ENCODE measurements around the gene NDUFA9. TPM values are rescaled to one million over a fixed set of nuclear protein-coding genes. Genes with fewer than 3 reads are reported as not detected.

Gene NDUFA9
- total and polyA plus RNA-seq, 4 donors, result 18.0 to 56.3 (median 45.4) TPM

GRCh38 chr12:4621511-4621910, 27.4 kb upstream of the NDUFA9 start:
- Histone ChIP-seq H3K4me3 (ENCODE audit: low read length in 2 of 2) (no peak overlapping the region), H3K9me3 (ENCODE audit: control insufficient read depth, low read length) (no peaks in the 10 kb centered on the region), H3K27ac (ENCODE audit: low read depth in 1 of 2, low read length in 2 of 2) (no peak overlapping the region), H3K27me3 (ENCODE audit: control insufficient read depth in 1 of 2, insufficient read depth in 2 of 2, low read length in 1 of 2) (no peaks in the 10 kb centered on the region), H3K36me3 (ENCODE audit: control insufficient read depth in 1 of 2, insufficient read depth in 2 of 2, low read length in 1 of 2) (no peaks in the 10 kb centered on the region), H3K4me1 (ENCODE audit: control insufficient read depth in 1 of 2, insufficient read depth in 2 of 2, low read length in 2 of 2) (no peaks in the 10 kb centered on the region)
- intact Hi-C loops (cut with DNase I), result no loop called here
- no peak for ATAC-seq (ENCODE audit: low FRiP score)
- WGBS, 2 donors, result 89 to 92% methylated on average over 3 of the region's 3 CpGs
- DNase-seq, result no peak

DNA sequence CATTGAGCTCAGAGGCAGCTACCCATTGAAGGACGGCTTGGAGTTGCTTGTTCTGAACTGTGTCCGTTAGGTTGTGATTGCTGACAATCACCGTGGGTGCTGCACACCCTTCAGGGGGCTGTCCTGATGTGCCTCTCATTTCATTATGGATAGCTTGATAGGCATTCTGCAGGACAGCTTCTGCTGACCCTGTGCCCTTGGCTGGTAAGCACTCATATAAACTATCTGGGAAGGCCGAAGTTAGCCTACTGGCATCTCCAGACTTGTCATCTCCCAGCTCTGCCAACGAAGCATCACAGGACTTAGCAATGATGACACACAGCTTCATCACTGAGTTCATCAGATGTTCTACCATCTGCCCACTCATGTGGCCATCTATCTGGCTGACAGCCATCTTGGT, 22.4 kb upstream of the NDUFA9 start:
- no peak for ATAC-seq (ENCODE audit: low FRiP score)

DNA sequence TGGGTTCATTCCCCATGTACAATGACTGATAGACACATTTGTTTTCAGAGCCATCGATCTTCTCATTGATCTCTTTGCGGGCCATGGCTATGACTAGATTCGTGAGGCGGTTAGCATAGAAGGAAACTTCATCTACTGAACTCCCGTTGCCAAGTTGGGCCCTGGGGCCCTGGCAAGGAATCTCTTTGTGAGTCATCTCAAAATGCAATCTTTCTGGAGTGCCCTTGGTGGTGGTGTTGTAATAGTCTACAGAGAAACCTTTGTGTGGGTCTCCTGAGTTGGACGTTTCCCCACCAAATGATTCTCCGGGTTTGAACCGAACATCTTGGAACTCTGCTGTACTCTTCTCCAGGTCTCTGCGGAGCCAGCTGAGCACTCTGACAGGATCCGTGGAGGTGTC, 20.5 kb upstream of the NDUFA9 start:
- WGBS, 2 donors, result 87 to 91% methylated on average over 10 of the region's 10 CpGs
- intact Hi-C loops (cut with DNase I), result no loop called here
- DNase-seq, result no peak
- no peaks in the 10 kb centered on the region for H3K9me3 ChIP-seq (ENCODE audit: control insufficient read depth, low read length)
- no peak for ATAC-seq (ENCODE audit: low FRiP score)
- H3K27me3 ChIP-seq (ENCODE audit: control insufficient read depth in 1 of 2, insufficient read depth in 2 of 2, low read length in 1 of 2), result no peaks in the 10 kb centered on the region
- H3K4me1 ChIP-seq (ENCODE audit: control insufficient read depth in 1 of 2, insufficient read depth in 2 of 2, low read length in 2 of 2), result no peaks in the 10 kb centered on the region
- H3K36me3 ChIP-seq (ENCODE audit: control insufficient read depth in 1 of 2, insufficient read depth in 2 of 2, low read length in 1 of 2), result no peaks in the 10 kb centered on the region
- no peak overlapping the region for H3K27ac ChIP-seq (ENCODE audit: low read depth in 1 of 2, low read length in 2 of 2)
- H3K4me3 ChIP-seq (ENCODE audit: low read length in 2 of 2), result no peak overlapping the region

More for the DNA sequence above, 22.4 kb upstream of the NDUFA9 start:
- no peak overlapping the region for H3K27ac ChIP-seq (ENCODE audit: low read depth in 1 of 2, low read length in 2 of 2)
- 89 to 95% methylated on average over 5 of the region's 5 CpGs for WGBS, 2 donors
- intact Hi-C loops (cut with DNase I), result no loop called here
- H3K36me3 ChIP-seq (ENCODE audit: control insufficient read depth in 1 of 2, insufficient read depth in 2 of 2, low read length in 1 of 2), result no peaks in the 10 kb centered on the region
- no peaks in the 10 kb centered on the region for H3K27me3 ChIP-seq (ENCODE audit: control insufficient read depth in 1 of 2, insufficient read depth in 2 of 2, low read length in 1 of 2)
- no peak overlapping the region for H3K4me3 ChIP-seq (ENCODE audit: low read length in 2 of 2)
- no peak for DNase-seq
- H3K9me3 ChIP-seq (ENCODE audit: control insufficient read depth, low read length), result no peaks in the 10 kb centered on the region
- H3K4me1 ChIP-seq (ENCODE audit: control insufficient read depth in 1 of 2, insufficient read depth in 2 of 2, low read length in 2 of 2), result no peaks in the 10 kb centered on the region

DNA sequence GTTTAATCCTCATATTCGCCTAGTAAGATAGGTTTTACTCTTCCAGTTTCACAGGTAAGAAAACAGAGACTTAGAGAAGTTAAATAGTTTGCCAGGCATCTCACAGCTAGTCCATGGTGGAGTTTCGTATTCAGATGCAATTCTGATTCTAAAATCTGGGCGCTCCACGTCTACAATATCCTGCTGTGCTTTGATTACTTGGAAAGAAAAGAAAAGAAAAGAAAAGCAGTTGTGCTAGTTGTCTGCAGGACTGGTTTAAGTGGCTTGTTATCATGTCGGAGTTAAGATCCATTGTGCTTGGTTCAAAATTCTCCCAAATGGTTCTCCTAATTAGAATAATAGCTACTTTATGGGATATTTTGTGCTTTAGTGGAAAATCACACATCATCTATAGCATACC, 18.7 kb upstream of the NDUFA9 start:
- ATAC-seq (ENCODE audit: low FRiP score), result no peak

DNA sequence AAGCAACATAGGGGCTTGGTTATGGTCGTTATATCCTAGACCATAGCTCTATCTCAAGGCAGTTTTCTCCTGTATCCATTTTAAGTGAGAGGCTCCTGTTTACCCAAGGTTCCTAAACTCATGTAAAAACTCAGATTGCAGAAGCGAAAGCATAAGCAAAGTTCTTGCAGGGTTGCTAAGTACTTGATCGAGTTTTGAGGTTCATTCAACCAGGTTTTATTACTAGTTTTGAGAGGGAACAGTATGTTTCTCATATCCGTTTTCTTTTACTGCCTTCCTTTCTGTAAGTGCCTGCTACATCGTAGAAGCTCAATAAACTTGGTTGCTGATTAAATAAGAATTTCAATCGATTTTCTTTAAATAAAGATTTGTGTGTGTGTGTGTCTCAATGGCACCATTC, 5.2 kb upstream of the NDUFA9 start:
- no peaks in the 10 kb centered on the region for H3K9me3 ChIP-seq (ENCODE audit: control insufficient read depth, low read length)
- H3K27ac ChIP-seq (ENCODE audit: low read depth in 1 of 2, low read length in 2 of 2), result no peak overlapping the region
- no peaks in the 10 kb centered on the region for H3K36me3 ChIP-seq (ENCODE audit: control insufficient read depth in 1 of 2, insufficient read depth in 2 of 2, low read length in 1 of 2)
- DNase-seq (no peak), ATAC-seq (ENCODE audit: low FRiP score) (no peak)
- intact Hi-C loops (cut with DNase I), result no loop called here
- 83 to 84% methylated on average over 6 of the region's 6 CpGs for WGBS, 2 donors
- no peaks in the 10 kb centered on the region for H3K27me3 ChIP-seq (ENCODE audit: control insufficient read depth in 1 of 2, insufficient read depth in 2 of 2, low read length in 1 of 2)
- no peak overlapping the region for H3K4me3 ChIP-seq (ENCODE audit: low read length in 2 of 2)
- H3K4me1 ChIP-seq (ENCODE audit: control insufficient read depth in 1 of 2, insufficient read depth in 2 of 2, low read length in 2 of 2), result peaks cover 0 to 6% of the 10 kb centered on the region in 2 donors

More for the DNA sequence above, 18.7 kb upstream of the NDUFA9 start:
- intact Hi-C loops (cut with DNase I), result no loop called here
- no peaks in the 10 kb centered on the region for H3K36me3 ChIP-seq (ENCODE audit: control insufficient read depth in 1 of 2, insufficient read depth in 2 of 2, low read length in 1 of 2)
- no peak for DNase-seq
- no peaks in the 10 kb centered on the region for H3K4me1 ChIP-seq (ENCODE audit: control insufficient read depth in 1 of 2, insufficient read depth in 2 of 2, low read length in 2 of 2)
- 38 to 52% methylated on average over 5 of the region's 5 CpGs for WGBS, 2 donors
- no peak overlapping the region for H3K27ac ChIP-seq (ENCODE audit: low read depth in 1 of 2, low read length in 2 of 2)
- no peak overlapping the region for H3K4me3 ChIP-seq (ENCODE audit: low read length in 2 of 2)
- H3K9me3 ChIP-seq (ENCODE audit: control insufficient read depth, low read length), result no peaks in the 10 kb centered on the region
- no peaks in the 10 kb centered on the region for H3K27me3 ChIP-seq (ENCODE audit: control insufficient read depth in 1 of 2, insufficient read depth in 2 of 2, low read length in 1 of 2)

DNA sequence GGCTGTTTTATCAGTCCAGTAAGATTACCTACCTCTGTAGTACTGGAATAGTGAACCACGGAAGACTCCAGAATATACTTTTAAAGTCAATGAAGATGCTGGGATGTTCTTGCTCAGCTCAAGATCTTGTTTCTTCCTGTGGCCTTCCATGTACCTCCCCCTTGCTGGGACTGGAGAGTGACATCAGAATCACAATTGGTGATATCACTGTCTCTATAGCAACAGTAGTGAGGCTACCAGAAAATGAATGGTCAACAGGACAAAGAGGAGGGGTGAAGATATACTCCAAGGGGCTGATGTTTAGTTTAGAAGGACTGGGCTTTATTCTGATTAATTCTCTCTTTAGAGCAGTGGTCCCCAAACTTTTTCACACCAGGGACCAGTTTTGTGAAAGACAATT, 3.9 kb upstream of the NDUFA9 start:
- peaks cover 0 to 7% of the 10 kb centered on the region in 2 donors for H3K4me1 ChIP-seq (ENCODE audit: control insufficient read depth in 1 of 2, insufficient read depth in 2 of 2, low read length in 2 of 2)
- H3K36me3 ChIP-seq (ENCODE audit: control insufficient read depth in 1 of 2, insufficient read depth in 2 of 2, low read length in 1 of 2), result no peaks in the 10 kb centered on the region
- no peak overlapping the region for H3K4me3 ChIP-seq (ENCODE audit: low read length in 2 of 2)
- no peak overlapping the region for H3K27ac ChIP-seq (ENCODE audit: low read depth in 1 of 2, low read length in 2 of 2)
- DNase-seq (no peak), ATAC-seq (ENCODE audit: low FRiP score) (no peak)
- intact Hi-C loops (cut with DNase I), result no loop called here
- no peaks in the 10 kb centered on the region for H3K9me3 ChIP-seq (ENCODE audit: control insufficient read depth, low read length)
- WGBS, 2 donors, result 90% methylated on average over 1 of the region's 1 CpG
- no peaks in the 10 kb centered on the region for H3K27me3 ChIP-seq (ENCODE audit: control insufficient read depth in 1 of 2, insufficient read depth in 2 of 2, low read length in 1 of 2)

DNA sequence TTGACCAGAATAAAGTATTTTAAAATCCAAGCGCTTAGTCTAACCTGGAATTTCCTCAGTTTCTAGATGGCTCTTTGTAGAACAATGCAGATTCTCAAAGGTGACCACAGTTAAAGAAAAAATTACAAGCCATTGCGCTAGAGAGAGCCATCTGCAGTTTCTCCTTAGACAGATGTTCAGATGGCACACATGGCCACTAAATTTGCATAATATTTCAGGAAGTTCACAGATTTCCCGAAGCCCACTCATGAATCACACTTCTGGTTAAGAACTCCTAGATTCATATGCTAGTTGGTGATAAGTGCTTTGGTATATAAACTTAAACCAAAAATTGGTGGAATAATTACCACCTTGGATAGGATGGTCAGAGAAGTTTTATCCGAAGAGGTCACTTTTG, 812 bp upstream of the NDUFA9 start:
- DNase-seq, result no peak
- Histone ChIP-seq H3K27me3 (ENCODE audit: control insufficient read depth in 1 of 2, insufficient read depth in 2 of 2, low read length in 1 of 2) (no peaks in the 10 kb centered on the region), H3K9me3 (ENCODE audit: control insufficient read depth, low read length) (no peaks in the 10 kb centered on the region), H3K36me3 (ENCODE audit: control insufficient read depth in 1 of 2, insufficient read depth in 2 of 2, low read length in 1 of 2) (no peaks in the 10 kb centered on the region), H3K4me3 (ENCODE audit: low read length in 2 of 2) (peak overlapping the region; percentile 83 to 98), H3K27ac (ENCODE audit: low read depth in 1 of 2, low read length in 2 of 2) (peak overlapping the region in 1 of 2 donors; percentile 67), H3K4me1 (ENCODE audit: control insufficient read depth in 1 of 2, insufficient read depth in 2 of 2, low read length in 2 of 2) (peaks cover 0 to 8% of the 10 kb centered on the region in 2 donors)
- WGBS, 2 donors, result 44% methylated on average over 4 of the region's 4 CpGs
- intact Hi-C loops (cut with DNase I), result no loop called here
- ATAC-seq (ENCODE audit: low FRiP score), result no peak

DNA sequence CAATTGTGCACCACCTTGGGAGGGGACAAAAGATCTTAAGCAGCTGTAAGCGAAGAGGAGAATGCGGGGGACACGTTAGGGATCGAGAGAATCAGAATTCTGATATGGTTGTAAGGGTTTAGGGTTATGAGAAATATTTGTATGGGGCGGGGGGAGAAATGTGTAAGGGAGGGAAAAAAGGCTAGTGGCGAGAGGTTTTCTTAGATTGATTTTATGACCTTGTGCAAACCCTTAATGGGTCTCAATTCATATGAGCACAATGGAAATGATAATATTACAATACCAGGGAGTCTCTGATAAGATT, 396 bp downstream of the NDUFA9 start:
- H3K4me3 ChIP-seq (ENCODE audit: low read length in 2 of 2), result peak overlapping the region; percentile 83 to 98
- intact Hi-C loops (cut with DNase I), result no loop called here
- H3K36me3 ChIP-seq (ENCODE audit: control insufficient read depth in 1 of 2, insufficient read depth in 2 of 2, low read length in 1 of 2), result no peaks in the 10 kb centered on the region
- 0 to 3% methylated on average over 6 of the region's 6 CpGs for WGBS, 2 donors
- peak overlapping the region in 1 of 2 donors; percentile 6 for H3K27ac ChIP-seq (ENCODE audit: low read depth in 1 of 2, low read length in 2 of 2)
- no peaks in the 10 kb centered on the region for H3K27me3 ChIP-seq (ENCODE audit: control insufficient read depth in 1 of 2, insufficient read depth in 2 of 2, low read length in 1 of 2)
- H3K9me3 ChIP-seq (ENCODE audit: control insufficient read depth, low read length), result no peaks in the 10 kb centered on the region
- DNase-seq, result no peak
- peaks cover 0 to 8% of the 10 kb centered on the region in 2 donors for H3K4me1 ChIP-seq (ENCODE audit: control insufficient read depth in 1 of 2, insufficient read depth in 2 of 2, low read length in 2 of 2)
- ATAC-seq (ENCODE audit: low FRiP score), result no peak

GRCh38 chr12:4653257-4653656, 4.3 kb downstream of the NDUFA9 start:
- H3K27me3 ChIP-seq (ENCODE audit: control insufficient read depth in 1 of 2, insufficient read depth in 2 of 2, low read length in 1 of 2), result no peaks in the 10 kb centered on the region
- peaks cover 4 to 10% of the 10 kb centered on the region in 2 donors for H3K36me3 ChIP-seq (ENCODE audit: control insufficient read depth in 1 of 2, insufficient read depth in 2 of 2, low read length in 1 of 2)
- intact Hi-C loops (cut with DNase I), result no loop called here
- DNase-seq (no peak), ATAC-seq (ENCODE audit: low FRiP score) (no peak)
- H3K27ac ChIP-seq (ENCODE audit: low read depth in 1 of 2, low read length in 2 of 2), result no peak overlapping the region
- H3K9me3 ChIP-seq (ENCODE audit: control insufficient read depth, low read length), result no peaks in the 10 kb centered on the region
- H3K4me3 ChIP-seq (ENCODE audit: low read length in 2 of 2), result no peak overlapping the region
- peaks cover 0 to 3% of the 10 kb centered on the region in 2 donors for H3K4me1 ChIP-seq (ENCODE audit: control insufficient read depth in 1 of 2, insufficient read depth in 2 of 2, low read length in 2 of 2)

Measured in aorta (tissue), 5 donors.